Fibroblast of gingiva (primary cell): Measurements from ENCODE around the gene SLC25A29.
"Not testable (repeated sequence)": the region's sequence is repeated elsewhere in the genome, so short reads cannot be mapped to it uniquely, and the experiment has no call there.

Experiments
- DNase-seq: peaks from one replicate; pipeline ENCODE4 v3.0.0-alpha.2; 2011; ENCODE audit warnings: low read depth

The SLC25A29 gene, protein sequence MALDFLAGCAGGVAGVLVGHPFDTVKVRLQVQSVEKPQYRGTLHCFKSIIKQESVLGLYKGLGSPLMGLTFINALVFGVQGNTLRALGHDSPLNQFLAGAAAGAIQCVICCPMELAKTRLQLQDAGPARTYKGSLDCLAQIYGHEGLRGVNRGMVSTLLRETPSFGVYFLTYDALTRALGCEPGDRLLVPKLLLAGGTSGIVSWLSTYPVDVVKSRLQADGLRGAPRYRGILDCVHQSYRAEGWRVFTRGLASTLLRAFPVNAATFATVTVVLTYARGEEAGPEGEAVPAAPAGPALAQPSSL

GRCh38 chr14:100306101-100306997, at the start of gene SLC25A29:
Gene SLC25A29 (minus strand): TSS chr14:100306444. CDS start chr14:100306232, 212 bp downstream.
- DNase-seq = peak; percentile 85

- no peak for DNase-seq
Observed at GRCh38 chr14:100350986-100351385, 44.7 kb upstream of the SLC25A29 start.

GRCh38 chr14:100350276-100350926, 44.2 kb upstream of the SLC25A29 start:
- no peak for DNase-seq

- no peak for DNase-seq
Observed at GRCh38 chr14:100348784-100349685, 42.8 kb upstream of the SLC25A29 start.

- no peak for DNase-seq
Observed at GRCh38 chr14:100348253-100348729, 42.0 kb upstream of the SLC25A29 start.

DNA sequence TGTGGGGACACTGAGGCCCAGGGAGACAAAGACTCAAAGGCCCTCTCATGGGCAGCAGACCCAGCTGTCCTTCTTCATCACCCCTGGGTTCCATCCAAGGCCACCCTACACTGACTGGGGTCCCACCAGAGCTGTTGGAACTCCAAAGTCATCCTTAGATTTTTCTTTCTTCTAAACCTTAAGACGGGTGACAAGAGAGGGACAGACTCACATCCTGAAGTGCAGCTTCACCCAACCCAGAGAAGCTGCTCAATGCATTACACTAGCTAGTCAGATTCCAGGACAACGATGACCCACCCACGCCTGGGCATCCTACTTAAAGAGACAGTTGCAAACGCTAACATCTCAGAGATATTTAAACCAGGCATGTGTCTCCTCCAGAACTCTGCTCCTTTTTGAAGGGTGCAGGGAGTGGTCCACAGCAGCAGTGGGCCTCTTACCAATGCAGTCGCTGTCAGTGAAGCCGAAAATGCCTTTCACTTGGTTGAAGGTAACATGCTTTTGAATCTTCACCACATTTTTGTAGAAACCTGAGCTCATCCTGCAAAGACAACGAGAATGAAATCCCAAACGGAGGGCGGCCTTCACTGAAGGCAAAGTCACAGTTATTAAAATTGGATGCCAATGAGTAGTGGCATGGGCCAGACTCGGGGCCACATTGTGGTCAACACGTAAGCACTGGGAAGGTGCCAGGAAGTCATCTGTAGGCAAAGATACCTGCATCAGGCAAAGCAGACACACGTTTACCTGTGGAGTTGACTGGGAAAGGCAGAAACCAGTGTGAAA, 40.3 kb upstream of the SLC25A29 start:
- no peak for DNase-seq

DNA sequence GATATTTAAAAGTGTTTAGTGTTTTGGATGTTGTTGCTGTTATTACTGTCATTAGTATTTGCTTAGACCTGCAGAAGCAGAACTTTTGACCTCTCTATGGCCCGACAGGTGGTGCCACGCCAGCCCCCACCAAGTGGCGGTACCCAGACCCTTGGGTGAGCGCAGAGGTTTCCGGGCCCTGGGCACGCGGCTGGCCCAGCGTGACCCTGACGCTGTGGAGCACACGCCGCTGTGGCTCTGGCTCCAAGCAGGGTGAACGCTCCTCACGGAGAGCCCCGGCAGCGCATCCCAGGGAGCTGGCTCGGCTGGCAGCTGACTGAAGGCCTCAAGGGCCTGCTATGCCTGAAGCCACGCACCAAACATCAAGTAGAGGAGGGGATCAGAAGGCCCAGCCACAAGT, 39.5 kb upstream of the SLC25A29 start:
- DNase-seq = no peak

DNA sequence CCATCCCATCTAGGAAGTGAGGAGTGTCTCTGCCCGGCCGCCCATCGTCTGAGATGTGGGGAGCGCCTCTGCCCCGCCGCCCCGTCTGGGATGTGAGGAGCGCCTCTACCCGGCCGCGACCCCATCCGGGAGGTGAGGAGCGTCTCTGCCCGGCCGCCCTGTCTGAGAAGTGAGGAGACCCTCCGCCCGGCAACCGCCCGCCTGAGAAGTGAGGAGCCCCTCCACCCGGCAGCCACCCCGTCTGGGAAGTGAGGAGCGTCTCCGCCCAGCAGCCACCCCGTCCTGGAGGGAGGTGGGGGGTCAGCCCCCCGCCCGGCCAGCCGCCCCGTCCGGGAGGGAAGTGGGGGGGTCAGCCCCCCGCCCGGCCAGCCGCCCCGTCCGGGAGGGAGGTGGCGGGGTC, 38.4 kb upstream of the SLC25A29 start:
- DNase-seq = not testable (repeated sequence)

DNA sequence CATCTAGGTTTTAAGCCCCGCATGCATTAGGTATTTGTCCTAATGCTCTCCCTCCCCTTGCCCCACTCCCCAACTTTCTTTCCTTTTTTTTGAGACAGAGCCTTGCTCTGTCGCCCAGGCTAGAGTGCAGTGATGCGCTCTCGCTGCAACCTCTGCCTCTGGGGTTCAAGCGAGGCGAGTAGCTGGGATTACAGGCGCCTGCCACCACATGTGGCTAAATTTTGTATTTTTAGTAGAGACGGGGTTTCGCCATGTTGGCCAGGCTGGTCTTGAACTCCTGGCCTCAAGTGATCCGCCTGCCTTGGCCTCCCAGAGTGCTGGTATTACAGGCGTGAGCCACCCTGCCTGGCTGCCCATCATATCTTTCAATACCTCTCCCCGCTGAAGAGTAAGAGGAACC, 36.6 kb upstream of the SLC25A29 start:
- not testable (repeated sequence) for DNase-seq

- no peak for DNase-seq
Observed at GRCh38 chr14:100342195-100342594, 36.0 kb upstream of the SLC25A29 start.

DNA sequence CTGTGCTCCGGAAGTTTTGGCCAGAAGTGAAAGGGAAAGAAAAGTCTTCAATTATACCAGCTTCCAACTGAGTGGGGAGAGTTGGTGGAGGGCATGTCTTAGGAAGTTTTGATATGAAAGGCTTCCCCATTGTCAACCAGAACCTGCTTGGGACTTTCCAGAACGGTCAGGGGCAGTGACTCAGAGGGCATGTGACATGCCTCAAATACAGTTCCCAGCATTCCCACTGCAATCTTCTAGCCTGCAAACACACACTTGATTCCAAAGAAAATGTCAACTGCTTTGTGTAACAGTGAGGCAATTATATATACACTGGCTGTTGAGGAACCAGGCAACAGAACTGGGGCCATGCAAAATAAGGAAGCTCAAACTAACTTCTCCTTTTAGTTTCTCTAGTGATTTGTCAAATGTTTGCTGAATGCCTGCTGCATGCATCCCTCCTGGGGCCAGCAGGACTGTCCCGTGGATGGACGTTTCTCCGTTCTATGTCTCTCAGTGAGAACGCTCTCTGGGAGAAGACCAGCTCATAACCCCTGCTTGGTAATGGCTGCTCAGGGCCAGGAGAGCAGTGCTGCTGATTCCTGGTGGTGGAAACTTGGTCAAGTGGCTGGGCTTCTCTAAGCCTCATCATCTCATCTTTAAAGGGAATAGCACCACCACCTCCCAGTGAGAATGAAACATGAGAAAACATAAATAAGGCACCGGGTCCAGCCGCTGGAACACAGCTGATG, 35.2 kb upstream of the SLC25A29 start:
- peak; percentile 77 for DNase-seq

DNA sequence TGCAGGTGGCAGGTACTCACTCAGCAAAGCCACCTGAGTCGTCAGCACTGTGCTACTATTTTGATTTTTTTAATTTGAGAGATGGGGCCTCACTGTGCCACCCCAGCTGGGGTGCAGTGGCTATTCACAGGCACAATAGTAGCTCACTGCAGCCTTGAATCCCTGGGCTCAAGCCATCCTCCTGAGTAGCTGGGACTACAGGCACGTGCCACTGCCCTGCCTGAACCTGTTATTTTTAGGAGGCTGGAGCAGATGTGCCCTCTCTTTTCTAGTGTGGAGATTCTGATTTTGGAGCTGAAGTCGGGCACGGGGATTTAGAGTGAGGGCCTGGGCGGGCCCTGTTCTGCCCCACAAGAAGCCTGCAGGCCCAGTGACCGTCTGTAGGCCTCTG, 34.2 kb upstream of the SLC25A29 start:
- DNase-seq = no peak

GRCh38 chr14:100339766-100340422, 33.6 kb upstream of the SLC25A29 start:
- no peak for DNase-seq

DNA sequence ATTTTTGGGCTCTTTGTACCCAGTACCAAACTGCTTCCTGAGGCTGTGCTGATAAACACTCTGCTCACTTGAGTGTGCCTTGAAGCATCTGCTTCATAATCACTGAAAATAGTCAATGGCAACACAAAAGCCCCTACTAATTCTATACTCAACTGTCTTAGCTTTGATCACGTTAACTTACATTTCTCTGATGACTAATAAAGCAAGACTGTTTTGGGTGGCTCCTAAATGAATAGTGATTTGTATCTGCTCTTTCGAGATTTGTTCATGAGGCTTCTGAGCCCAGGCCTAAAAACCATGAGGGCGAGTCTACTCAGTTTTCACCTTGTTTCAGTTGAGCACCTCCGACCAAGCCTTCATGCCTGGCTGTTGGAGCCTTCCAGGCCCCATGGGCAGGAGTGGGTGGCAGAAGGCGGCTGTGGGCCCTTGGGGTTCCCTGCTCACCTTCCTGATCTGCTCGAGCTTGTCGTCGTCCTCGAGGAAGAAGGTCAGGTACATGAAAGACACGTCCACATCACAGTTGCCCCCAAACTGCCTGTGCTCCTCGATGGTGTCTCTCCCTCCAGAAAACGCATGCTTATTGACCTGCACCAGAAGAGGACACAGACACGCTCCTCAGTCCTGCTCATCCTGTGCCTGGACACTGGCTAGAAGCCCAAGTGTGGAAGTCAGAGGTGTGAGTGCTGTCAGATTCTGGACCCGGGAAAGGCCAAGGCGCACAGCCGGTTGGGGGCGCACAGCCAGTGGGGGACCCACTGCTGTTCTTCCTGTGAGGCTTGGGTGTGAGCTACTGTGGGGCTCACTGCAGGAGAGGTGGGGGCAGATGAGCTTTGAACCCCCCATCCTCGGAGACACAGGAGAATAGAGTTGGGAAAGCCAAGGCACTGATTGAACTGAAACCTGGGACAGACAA, 30.6 kb upstream of the SLC25A29 start:
- DNase-seq = no peak

DNA sequence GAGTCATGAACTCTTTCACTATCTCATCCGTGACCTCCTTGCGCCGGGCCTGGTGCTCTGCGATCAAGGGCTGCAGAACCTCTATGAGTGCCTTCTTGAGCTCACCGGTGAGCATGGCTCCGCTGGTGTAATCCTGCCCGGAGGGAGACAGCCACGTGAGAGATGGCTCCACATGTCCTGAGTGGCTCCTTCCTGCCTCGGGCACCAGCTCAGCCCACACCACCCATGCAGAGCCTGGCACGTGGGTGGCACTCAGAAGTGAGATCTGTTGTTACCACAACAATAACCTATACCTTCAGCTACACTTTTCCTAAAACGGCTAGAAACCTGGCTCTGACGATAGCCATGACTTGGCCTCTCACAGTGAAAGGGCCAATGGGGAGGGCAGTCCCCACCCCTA, 28.7 kb upstream of the SLC25A29 start:
- no peak for DNase-seq

GRCh38 chr14:100333827-100334226, 27.6 kb upstream of the SLC25A29 start:
- no peak for DNase-seq

DNA sequence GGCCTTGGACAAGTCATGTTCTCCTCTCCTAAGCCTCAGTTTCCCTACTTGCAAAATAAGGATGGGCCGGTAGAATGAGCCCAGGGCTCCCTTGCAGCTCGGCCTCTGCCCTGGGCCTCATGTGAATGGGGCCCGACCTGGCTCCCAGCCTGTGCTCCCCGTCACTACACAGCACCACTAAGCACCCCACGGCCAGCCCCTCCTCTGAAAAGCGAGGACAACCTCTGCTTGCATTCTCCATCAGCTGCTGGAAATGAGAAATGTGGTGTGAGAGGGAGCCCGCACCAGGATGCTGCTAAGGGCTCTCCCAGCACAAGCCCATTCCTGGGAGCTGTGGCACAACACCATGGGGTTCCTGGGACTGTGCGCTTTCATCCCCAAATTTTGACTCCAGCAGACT, 27.1 kb upstream of the SLC25A29 start:
- DNase-seq = no peak

GRCh38 chr14:100332797-100333196, 26.6 kb upstream of the SLC25A29 start:
- DNase-seq = no peak
